ENCODE results near the gene AHCYL2.
"Not testable (repeated sequence)": the region's sequence is repeated elsewhere in the genome, so short reads cannot be mapped to it uniquely, and the experiment has no call there.

The AHCYL2 gene

GRCh38 chr7:129252128-129252527, 27.3 kb downstream of the AHCYL2 start:
- ChIA-PET POLR2A (no interaction called here), CTCF (interaction anchor here (0.8 to 1.0 kb wide), 2 partner anchors 9 to 19 kb away, joined by 3 read pairs; no protein-coding TSS in a partner anchor)
- no peak overlapping the region for H3K4me3 ChIP-seq (ENCODE audit: low read depth, low read length)
- no peak for TF ChIP-seq CTCF (IDR thresholded peaks at IDR 0.05; ENCODE audit: insufficient read depth, low read length, missing control alignments)
- no peak for DNase-seq (ENCODE audit: low read depth, low spot score)

GRCh38 chr7:129252603-129253002, 27.8 kb downstream of the AHCYL2 start:
- DNase-seq (ENCODE audit: low read depth, low spot score); POLR2A ChIA-PET; H3K4me3 ChIP-seq (ENCODE audit: low read depth, low read length): not testable (repeated sequence)
- CTCF ChIA-PET, result interaction anchor here (0.8 to 1.3 kb wide), 3 partner anchors 8 to 46 kb away, joined by 3 read pairs; no protein-coding TSS in a partner anchor

GRCh38 chr7:129255800-129256199, 31.0 kb downstream of the AHCYL2 start:
- TF ChIP-seq CTCF (IDR thresholded peaks at IDR 0.05; ENCODE audit: insufficient read depth, low read length, missing control alignments), result no peak
- ChIA-PET POLR2A (no interaction called here), CTCF (interaction anchor here (1.9 to 2.2 kb wide), 2 partner anchors 16 to 37 kb away, joined by 7 read pairs; no protein-coding TSS in a partner anchor)
- no peak for DNase-seq (ENCODE audit: low read depth, low spot score)
- no peak overlapping the region for H3K4me3 ChIP-seq (ENCODE audit: low read depth, low read length)

GRCh38 chr7:129256221-129256620, 31.4 kb downstream of the AHCYL2 start:
- ChIA-PET CTCF (interaction anchor here (1.9 to 2.2 kb wide), 2 partner anchors 15 to 38 kb away, joined by 7 read pairs; no protein-coding TSS in a partner anchor), POLR2A (no interaction called here)
- no peak for DNase-seq (ENCODE audit: low read depth, low spot score)
- TF ChIP-seq CTCF (IDR thresholded peaks at IDR 0.05; ENCODE audit: insufficient read depth, low read length, missing control alignments), result no peak
- H3K4me3 ChIP-seq (ENCODE audit: low read depth, low read length), result no peak overlapping the region

DNA sequence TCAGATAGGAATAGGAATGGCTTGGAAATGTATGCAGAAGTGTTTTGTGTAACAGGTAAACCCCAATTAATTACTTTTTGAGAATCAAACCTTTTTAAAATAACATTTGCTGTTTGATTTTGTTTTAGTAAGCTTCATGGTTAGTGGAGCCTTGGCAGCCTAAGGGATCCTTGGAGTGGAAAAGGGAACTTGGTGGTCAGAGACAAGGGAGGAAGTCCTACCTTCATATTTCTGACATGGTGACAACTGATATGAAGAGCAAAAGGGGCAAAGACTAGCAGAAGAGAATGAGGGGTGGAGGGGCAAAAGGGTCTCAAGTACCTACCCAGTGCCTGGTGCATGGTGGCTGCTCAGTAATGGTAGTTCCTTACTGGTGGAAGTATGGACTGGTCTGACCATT, 32.3 kb downstream of the AHCYL2 start:
- no peak for DNase-seq (ENCODE audit: low read depth, low spot score)
- H3K4me3 ChIP-seq (ENCODE audit: low read depth, low read length), result no peak overlapping the region
- ChIA-PET CTCF (interaction anchor here (1.9 to 2.2 kb wide), 2 partner anchors 15 to 39 kb away, joined by 7 read pairs; no protein-coding TSS in a partner anchor), POLR2A (no interaction called here)
- TF ChIP-seq CTCF (IDR thresholded peaks at IDR 0.05; ENCODE audit: insufficient read depth, low read length, missing control alignments), result no peak

DNA sequence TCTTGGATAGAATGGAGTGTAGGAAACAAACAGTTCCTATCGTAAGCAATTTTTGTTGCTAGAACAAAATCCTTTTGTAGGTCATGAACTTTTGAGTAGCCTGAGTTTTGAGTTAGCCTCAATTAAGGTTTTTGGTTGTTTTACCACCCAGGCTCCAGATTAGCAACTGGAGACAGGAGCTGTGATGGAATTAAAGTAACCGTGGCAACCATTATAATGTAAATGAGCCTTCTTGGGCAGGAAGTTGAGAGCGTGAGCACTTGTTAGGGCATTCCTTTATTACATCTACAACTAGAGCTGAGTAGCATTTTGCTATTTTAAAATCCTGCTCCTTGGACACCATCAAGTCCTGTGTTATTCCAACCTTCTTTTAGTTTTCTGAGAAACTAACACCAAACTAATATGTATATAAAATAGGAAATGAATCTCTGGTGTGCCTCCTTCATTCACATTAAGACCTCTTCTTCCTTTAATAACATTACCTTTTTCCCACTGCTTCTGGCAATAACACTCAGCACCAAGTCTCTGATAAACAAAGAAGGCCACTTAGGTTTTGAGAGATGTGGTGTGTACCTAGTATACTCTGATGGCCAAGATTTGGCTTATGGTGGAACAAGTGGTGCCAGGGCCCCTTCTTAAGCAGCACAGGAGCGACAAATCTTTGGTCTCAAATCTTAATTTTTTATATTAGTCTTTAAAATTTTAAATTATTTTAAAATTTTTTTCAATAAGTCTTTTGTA, 34.0 kb downstream of the AHCYL2 start:
- TF ChIP-seq CTCF (IDR thresholded peaks at IDR 0.05; ENCODE audit: insufficient read depth, low read length, missing control alignments), result no peak
- ChIA-PET CTCF (interaction anchor here (1.0 to 5.8 kb wide), 2 partner anchors 13 to 40 kb away, joined by 3 to 38 read pairs; no protein-coding TSS in a partner anchor), POLR2A (no interaction called here)
- no peak for DNase-seq (ENCODE audit: low read depth, low spot score)
- H3K4me3 ChIP-seq (ENCODE audit: low read depth, low read length), result no peak overlapping the region

Data from AG04449 (cell line).